Gastroesophageal sphincter (tissue), 4 donors: ENCODE data around the gene SOST. TPM values are rescaled to one million over a fixed set of nuclear protein-coding genes. Genes with fewer than 3 reads are reported as not detected.

Experiments
- ATAC-seq: fragments of 150-250 bp; one replicate; pipeline ENCODE4 v1.9.1; 2016; ENCODE audit warnings: mild to moderate bottlenecking, moderate library complexity
- H3K27ac ChIP-seq, 4 donors: fragments of 200-600 bp; sonication (generic) in 3 of 4; 1 replicate in 3 of 4; 2 replicates in 1 of 4; pipeline ENCODE4 v1.5.1; 2016 to 2019
- H3K27me3 ChIP-seq: fragments of 200-600 bp; sonication (generic); one replicate; pipeline ENCODE4 v1.5.1; 2019
- H3K36me3 ChIP-seq, 2 donors: fragments of 200-600 bp; sonication (generic); one replicate each; pipeline ENCODE4 v1.5.1; 2019; ENCODE audit warnings: control low read depth in 1 of 2
- H3K4me1 ChIP-seq, 3 donors: fragments of 200-600 bp; sonication (generic); 1 replicate in 2 of 3; 2 replicates in 1 of 3; pipeline ENCODE4 v1.5.1; 2016 to 2019; ENCODE audit warnings: control low read depth in 2 of 3
- H3K4me3 ChIP-seq, 2 donors: fragments of 200-600 bp; sonication (generic); one replicate each; pipeline ENCODE4 v1.5.1; 2019; ENCODE audit warnings: mild to moderate bottlenecking in 1 of 2, moderate library complexity in 1 of 2
- H3K9me3 ChIP-seq, 3 donors: fragments of 200-600 bp; sonication (generic); one replicate each; pipeline ENCODE4 v1.5.1; 2017 to 2019; ENCODE audit warnings: control low read depth in 2 of 3
- EP300 ChIP-seq: sonication (generic); formaldehyde crosslinking; IDR thresholded peaks from one replicate; pipeline ENCODE4 v1.6.1; 2017; ENCODE audit warnings: antibody characterized with exemption, mild to moderate bottlenecking
- POLR2A ChIP-seq, 2 donors: fragments of 450-650 bp; IDR thresholded peaks; one replicate each; pipeline ENCODE4 v1.6.1; 2017; ENCODE audit warnings: antibody characterized with exemption in 2 of 2, mild to moderate bottlenecking in 2 of 2, moderate library complexity in 1 of 2
- POLR2AphosphoS5 ChIP-seq: sonication (generic); formaldehyde crosslinking; IDR thresholded peaks from one replicate; pipeline ENCODE4 v1.6.1; 2017; ENCODE audit warnings: antibody characterized with exemption
- WGBS, 2 donors: methylation state at CpG; one replicate each; pipeline ENCODE4 v1.1.5; 2018; ENCODE audit warnings: low coverage in 1 of 2; 5-methylcytosine and 5-hydroxymethylcytosine counted together
- total RNA-seq, 4 donors: library from RNA; depleted of rRNA; stranded (reverse); fragments of >200 nt; gene quantifications; one replicate each; pipeline ENCODE4 v1.1.0, GENCODE V29; 2016
- TF ChIP-seq, protein P1 (sequence below), 4 experiments: fragments of 200-600 bp in 2 of 4; fragments of 450-650 bp in 2 of 4; sonication (generic) in 1 of 4; IDR thresholded peaks; one replicate each; pipeline ENCODE4 v1.5.1; 2017 to 2019; ENCODE audit warnings: antibody characterized with exemption in 4 of 4, mild to moderate bottlenecking in 2 of 4, moderate library complexity in 2 of 4

Gene SOST
- total RNA-seq, 4 donors from 2014 or later = 0.27 TPM; not detected in 3

DNA sequence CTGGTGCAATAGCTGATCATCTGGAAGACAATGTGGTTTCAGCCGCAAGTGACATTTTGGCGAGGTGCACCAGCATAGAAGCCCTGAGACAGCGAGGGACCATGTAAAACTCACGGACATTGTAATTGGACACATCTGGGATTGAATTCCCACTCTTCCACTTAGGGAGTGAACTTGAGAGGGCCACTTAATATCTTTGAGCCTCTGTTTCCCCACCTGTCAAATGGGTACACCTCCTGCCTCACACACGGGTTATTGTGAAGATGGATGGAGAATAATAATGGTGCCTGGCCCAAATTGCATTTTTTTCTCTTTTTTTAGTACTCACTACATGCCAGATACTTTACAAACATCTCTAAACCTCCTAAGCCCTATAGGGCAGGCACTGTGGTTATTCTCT, 51.4 kb downstream of the SOST start:
- WGBS, 2 donors = no CpG with 5 or more reads among the region's 5 CpGs
- no peak overlapping the region for H3K4me3 ChIP-seq
- no peaks in the 10 kb centered on the region for H3K9me3 ChIP-seq
- H3K36me3 ChIP-seq = no peaks in the 10 kb centered on the region
- H3K27ac ChIP-seq = no peak overlapping the region
- TF ChIP-seq EP300 (no peak), POLR2AphosphoS5 (no peak), POLR2A (IDR thresholded peaks at IDR 0.05) (no peak)
- TF ChIP-seq, protein P1, sequence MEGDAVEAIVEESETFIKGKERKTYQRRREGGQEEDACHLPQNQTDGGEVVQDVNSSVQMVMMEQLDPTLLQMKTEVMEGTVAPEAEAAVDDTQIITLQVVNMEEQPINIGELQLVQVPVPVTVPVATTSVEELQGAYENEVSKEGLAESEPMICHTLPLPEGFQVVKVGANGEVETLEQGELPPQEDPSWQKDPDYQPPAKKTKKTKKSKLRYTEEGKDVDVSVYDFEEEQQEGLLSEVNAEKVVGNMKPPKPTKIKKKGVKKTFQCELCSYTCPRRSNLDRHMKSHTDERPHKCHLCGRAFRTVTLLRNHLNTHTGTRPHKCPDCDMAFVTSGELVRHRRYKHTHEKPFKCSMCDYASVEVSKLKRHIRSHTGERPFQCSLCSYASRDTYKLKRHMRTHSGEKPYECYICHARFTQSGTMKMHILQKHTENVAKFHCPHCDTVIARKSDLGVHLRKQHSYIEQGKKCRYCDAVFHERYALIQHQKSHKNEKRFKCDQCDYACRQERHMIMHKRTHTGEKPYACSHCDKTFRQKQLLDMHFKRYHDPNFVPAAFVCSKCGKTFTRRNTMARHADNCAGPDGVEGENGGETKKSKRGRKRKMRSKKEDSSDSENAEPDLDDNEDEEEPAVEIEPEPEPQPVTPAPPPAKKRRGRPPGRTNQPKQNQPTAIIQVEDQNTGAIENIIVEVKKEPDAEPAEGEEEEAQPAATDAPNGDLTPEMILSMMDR (IDR thresholded peaks at IDR 0.05) = no peak
- no peaks in the 10 kb centered on the region for H3K4me1 ChIP-seq
- H3K27me3 ChIP-seq = peaks cover 64% of the 10 kb centered on the region
- no peak for ATAC-seq

DNA sequence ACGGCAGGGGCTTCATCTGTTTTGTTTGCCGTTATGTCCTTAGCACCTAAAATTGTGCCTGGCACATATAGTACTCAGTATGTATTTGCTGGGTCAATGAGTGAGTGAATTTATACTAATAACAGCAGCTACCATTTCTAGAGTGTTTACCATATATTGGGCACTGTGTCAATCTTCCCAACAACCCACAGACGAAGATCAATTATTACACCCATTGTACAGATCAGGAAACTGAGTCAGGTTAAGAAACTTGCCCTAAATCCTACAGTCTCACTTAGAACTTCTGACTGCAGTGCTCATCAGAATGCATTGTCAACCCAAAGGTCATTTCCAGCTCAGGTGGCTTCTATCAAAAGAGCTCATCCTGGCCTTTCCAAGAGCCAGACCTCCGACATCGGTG, 52.4 kb downstream of the SOST start:
- WGBS, 2 donors = 74 to 75% methylated on average over 3 of the region's 5 CpGs
- no peak overlapping the region for H3K4me3 ChIP-seq
- ATAC-seq = no peak
- H3K9me3 ChIP-seq = no peaks in the 10 kb centered on the region
- H3K36me3 ChIP-seq = no peaks in the 10 kb centered on the region
- no peaks in the 10 kb centered on the region for H3K4me1 ChIP-seq
- peaks cover 59% of the 10 kb centered on the region for H3K27me3 ChIP-seq
- no peak overlapping the region for H3K27ac ChIP-seq
- no peak for TF ChIP-seq EP300

Other genes with a start within 250 kb of the SOST start
- 1 to 10 TPM in 1 of 4 donors, under 1 TPM in 2, not detected in 1; 0.67 to 2.6 (median 0.96) TPM for gene ETV4, start 212.5 kb downstream of the SOST start, total RNA-seq
- gene MEOX1, start 96.9 kb downstream of the SOST start, total RNA-seq = 10 to 100 TPM in 1 of 4 donors, 1 to 10 TPM in 3; 5.3 to 11.8 (median 7.6) TPM
- gene DUSP3, start 20.2 kb upstream of the SOST start, total RNA-seq = 100 to 1,000 TPM; 127 to 228 (median 154) TPM
- under 1 TPM in 1 of 4 donors, not detected in 3; 0.12 TPM for gene CFAP97D1, start 21.6 kb upstream of the SOST start, total RNA-seq
- 10 to 100 TPM in 1 of 4 donors, 1 to 10 TPM in 3; 5.1 to 10.8 (median 7.8) TPM for gene MPP3, start 74.4 kb upstream of the SOST start, total RNA-seq
- 10 to 100 TPM in 1 of 4 donors, 1 to 10 TPM in 3; 1.6 to 16.2 (median 3.7) TPM for gene CD300LG, start 88.4 kb upstream of the SOST start, total RNA-seq
- gene MPP2, start 148.7 kb upstream of the SOST start, total RNA-seq = 10 to 100 TPM in 3 of 4 donors, 1 to 10 TPM in 1; 6.3 to 20.9 (median 15.1) TPM
- gene PPY, start 183.7 kb upstream of the SOST start, total RNA-seq = not detected
- not detected for gene PYY, start 195.1 kb upstream of the SOST start, total RNA-seq
- gene NAGS, start 245.8 kb upstream of the SOST start, total RNA-seq = 1 to 10 TPM in 2 of 4 donors, under 1 TPM in 2; 0.62 to 3.0 (median 1.0) TPM